Measurements from ENCODE around the gene LNPEP.
"Not testable (repeated sequence)": the region's sequence is repeated elsewhere in the genome, so short reads cannot be mapped to it uniquely, and the experiment has no call there.

Gene LNPEP

GRCh38 chr5:96930058-96930457, 5.8 kb upstream of the LNPEP start:
- no peak for DNase-seq (ENCODE audit: low spot score)

- no peak for DNase-seq (ENCODE audit: low spot score)
These were observed 5.3 kb upstream of the LNPEP start for GRCh38 chr5:96930589-96930988.

- not testable (repeated sequence) for DNase-seq (ENCODE audit: low spot score)
These were observed 4.8 kb upstream of the LNPEP start for GRCh38 chr5:96931037-96931436.

- DNase-seq (ENCODE audit: low spot score) = no peak
These were observed 4.3 kb upstream of the LNPEP start for GRCh38 chr5:96931605-96932004.

GRCh38 chr5:96932026-96932425, 3.9 kb upstream of the LNPEP start:
- DNase-seq (ENCODE audit: low spot score) = no peak

- DNase-seq (ENCODE audit: low spot score) = no peak
These were observed 1.8 kb upstream of the LNPEP start for GRCh38 chr5:96933764-96934707.

- DNase-seq (ENCODE audit: low spot score) = peak; percentile 92
These were observed 947 bp upstream of the LNPEP start for GRCh38 chr5:96934708-96935558.

GRCh38 chr5:96936431-96937320, 796 bp downstream of the LNPEP start:
- peak; percentile 70 for DNase-seq (ENCODE audit: low spot score)

- DNase-seq (ENCODE audit: low spot score) = no peak
These were observed 4.7 kb downstream of the LNPEP start for GRCh38 chr5:96940586-96940985.

GRCh38 chr5:96941140-96941539, 5.3 kb downstream of the LNPEP start:
- DNase-seq (ENCODE audit: low spot score) = no peak

GRCh38 chr5:96942078-96942477, 6.2 kb downstream of the LNPEP start:
- DNase-seq (ENCODE audit: low spot score) = no peak

- no peak for DNase-seq (ENCODE audit: low spot score)
These were observed 7.0 kb downstream of the LNPEP start for GRCh38 chr5:96942911-96943310.

GRCh38 chr5:96943799-96944198, 7.9 kb downstream of the LNPEP start:
- DNase-seq (ENCODE audit: low spot score) = no peak

- no peak for DNase-seq (ENCODE audit: low spot score)
These were observed 9.4 kb downstream of the LNPEP start for GRCh38 chr5:96945144-96945897.

GRCh38 chr5:96946381-96946780, 10.5 kb downstream of the LNPEP start:
- no peak for DNase-seq (ENCODE audit: low spot score)

GRCh38 chr5:96952118-96952750, 16.4 kb downstream of the LNPEP start:
- no peak for DNase-seq (ENCODE audit: low spot score)

- no peak for DNase-seq (ENCODE audit: low spot score)
These were observed 17.3 kb downstream of the LNPEP start for GRCh38 chr5:96952974-96953730.

- no peak for DNase-seq (ENCODE audit: low spot score)
These were observed 21.6 kb downstream of the LNPEP start for GRCh38 chr5:96957254-96958049.

GRCh38 chr5:96958977-96959376, 23.1 kb downstream of the LNPEP start:
- DNase-seq (ENCODE audit: low spot score) = no peak

All from ecto neural progenitor cell (in vitro differentiated cells).